Measurements from ENCODE around the gene ALG3. TPM values are rescaled to one million over a fixed set of nuclear protein-coding genes. Genes with fewer than 3 reads are reported as not detected.

ALG3 gene
- total and polyA plus RNA-seq, 9 of the 15 experiments (the other 6 are each of a cell fraction or from before 2014, with no cell fraction given) = 37.5 to 107 (median 80.1) TPM

- TF ChIP-seq REST (IDR thresholded peaks at IDR 0.05; ENCODE audit: borderline replicate concordance) = no peak
- no peak for TF ChIP-seq REST (CRISPR knock-in tag; IDR thresholded peaks at IDR 0.05; ENCODE audit: low read depth)
- no peak for TF ChIP-seq ARID2 (IDR thresholded peaks at IDR 0.05)
Measured at GRCh38 chr3:184241141-184241446, 7.7 kb downstream of the ALG3 start (continued).

Measured in K562 (cell line).